ENCODE data around the gene NABP2.

GRCh38 chr12:56188778-56189098 is 35.4 kb upstream of the NABP2 start:
- TF ChIP-seq CTCF (conservative IDR thresholded peaks at IDR 0.05) (no peak), EZH2 (IDR thresholded peaks at IDR 0.05; ENCODE audit: low read depth) (no peak)
